ENCODE data around the gene OSBPL3.

Gene OSBPL3

GRCh38 chr7:24871770-24872169 lies 108.2 kb downstream of the OSBPL3 start:
- no peak overlapping the region for H2AFZ ChIP-seq (ENCODE audit: low read depth, low read length, severe bottlenecking)
- H3K4me2 ChIP-seq (ENCODE audit: low read depth, low read length, poor library complexity, severe bottlenecking) = peak overlapping the region; percentile 48
- TF ChIP-seq CTCF (IDR thresholded peaks at IDR 0.05; ENCODE audit: insufficient read depth, low read length, poor library complexity, severe bottlenecking) = no peak
- no peak for TF ChIP-seq EZH2phosphoT487 (conservative IDR thresholded peaks at IDR 0.05; ENCODE audit: low read length)

DNA sequence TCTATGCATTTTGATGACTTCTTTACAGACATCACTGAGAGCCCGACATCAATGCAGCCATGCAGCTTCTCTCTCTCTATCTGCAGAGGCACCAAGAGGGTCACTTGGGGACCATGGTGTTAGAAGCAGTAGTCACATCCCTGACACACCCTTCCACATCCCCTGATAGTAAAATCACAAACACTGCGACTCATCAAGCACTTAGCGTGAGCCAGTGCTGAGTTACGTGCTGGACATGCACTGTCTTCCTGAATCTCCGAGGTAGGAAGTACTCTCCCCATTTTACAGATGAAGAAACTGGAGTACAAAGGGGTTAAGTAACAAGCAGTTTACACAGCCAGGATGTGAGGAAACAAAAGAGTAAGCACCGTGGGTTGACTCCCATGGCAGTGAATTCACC lies 109.2 kb downstream of the OSBPL3 start:
- TF ChIP-seq EZH2phosphoT487 (conservative IDR thresholded peaks at IDR 0.05; ENCODE audit: low read length) = no peak
- no peak for TF ChIP-seq CTCF (IDR thresholded peaks at IDR 0.05; ENCODE audit: insufficient read depth, low read length, poor library complexity, severe bottlenecking)
- Histone ChIP-seq H2AFZ (ENCODE audit: low read depth, low read length, severe bottlenecking) (no peak overlapping the region), H3F3A (ENCODE audit: insufficient read depth) (peaks cover 36% of the 10 kb centered on the region), H3K4me3 (ENCODE audit: insufficient read depth, low read length, poor library complexity, severe bottlenecking) (no peak overlapping the region), H3K79me2 (ENCODE audit: insufficient read depth, low read length) (0 out of 2 replicates have a peak, but pooled peaks cover 17% of the 10 kb centered on the region), H3K4me2 (ENCODE audit: low read depth, low read length, poor library complexity, severe bottlenecking) (no peak overlapping the region), H3K9me3 (ENCODE audit: insufficient read depth, low read length) (no peaks in the 10 kb centered on the region), H3K27ac (ENCODE audit: low read depth, low read length) (no peak overlapping the region), H3K36me3 (ENCODE audit: low read length) (peaks cover 19% of the 10 kb centered on the region), H3K9ac (ENCODE audit: low read length) (no peak overlapping the region), H4K20me1 (ENCODE audit: low read depth, low read length) (no peaks in the 10 kb centered on the region), H3K27me3 (ENCODE audit: low read length) (no peaks in the 10 kb centered on the region), H3K9me2 (replicated peaks; ENCODE audit: insufficient read depth, low read length) (no peaks in the 10 kb centered on the region)

More at GRCh38 chr7:24871770-24872169, 108.2 kb downstream of the OSBPL3 start:
- Histone ChIP-seq H3K9me3 (ENCODE audit: insufficient read depth, low read length) (no peaks in the 10 kb centered on the region), H4K20me1 (ENCODE audit: low read depth, low read length) (no peaks in the 10 kb centered on the region), H3K4me3 (ENCODE audit: insufficient read depth, low read length, poor library complexity, severe bottlenecking) (peak overlapping the region; percentile 8), H3F3A (ENCODE audit: insufficient read depth) (peaks cover 44% of the 10 kb centered on the region), H3K79me2 (ENCODE audit: insufficient read depth, low read length) (peaks cover 27% of the 10 kb centered on the region), H3K27me3 (ENCODE audit: low read length) (no peaks in the 10 kb centered on the region), H3K9ac (ENCODE audit: low read length) (peak overlapping the region; percentile 27), H3K36me3 (ENCODE audit: low read length) (peaks cover 19% of the 10 kb centered on the region), H3K9me2 (replicated peaks; ENCODE audit: insufficient read depth, low read length) (no peaks in the 10 kb centered on the region), H3K27ac (ENCODE audit: low read depth, low read length) (peak overlapping the region; percentile 64)

DNA sequence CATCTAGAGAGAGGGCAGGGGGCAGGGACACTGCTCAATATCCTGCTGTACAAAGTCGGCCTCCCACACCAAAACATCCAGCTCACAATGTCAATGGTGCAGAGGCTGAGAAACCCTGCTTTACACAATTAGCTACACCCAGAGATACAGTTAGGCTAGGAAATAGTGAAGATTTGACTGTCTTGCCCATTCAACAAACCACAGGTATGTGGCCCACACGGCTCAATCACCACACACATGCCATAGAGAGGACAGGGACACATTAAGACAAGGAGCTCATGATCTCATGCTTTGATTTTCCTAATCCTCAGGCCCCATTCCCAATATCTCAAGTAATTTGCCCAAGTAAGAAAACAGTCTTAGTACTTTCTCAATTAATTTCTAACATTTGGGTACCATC lies 110.4 kb downstream of the OSBPL3 start:
- Histone ChIP-seq H3K27ac (ENCODE audit: low read depth, low read length) (no peak overlapping the region), H2AFZ (ENCODE audit: low read depth, low read length, severe bottlenecking) (no peak overlapping the region), H4K20me1 (ENCODE audit: low read depth, low read length) (no peaks in the 10 kb centered on the region), H3K79me2 (ENCODE audit: insufficient read depth, low read length) (0 out of 2 replicates have a peak, but pooled peaks cover 9% of the 10 kb centered on the region), H3F3A (ENCODE audit: insufficient read depth) (peaks cover 28% of the 10 kb centered on the region), H3K4me2 (ENCODE audit: low read depth, low read length, poor library complexity, severe bottlenecking) (no peak overlapping the region), H3K27me3 (ENCODE audit: low read length) (no peaks in the 10 kb centered on the region), H3K9me2 (replicated peaks; ENCODE audit: insufficient read depth, low read length) (no peaks in the 10 kb centered on the region), H3K36me3 (ENCODE audit: low read length) (peaks cover 22% of the 10 kb centered on the region), H3K9ac (ENCODE audit: low read length) (no peak overlapping the region), H3K4me3 (ENCODE audit: insufficient read depth, low read length, poor library complexity, severe bottlenecking) (no peak overlapping the region), H3K9me3 (ENCODE audit: insufficient read depth, low read length) (no peaks in the 10 kb centered on the region)
- TF ChIP-seq EZH2phosphoT487 (conservative IDR thresholded peaks at IDR 0.05; ENCODE audit: low read length) (no peak), CTCF (IDR thresholded peaks at IDR 0.05; ENCODE audit: insufficient read depth, low read length, poor library complexity, severe bottlenecking) (no peak)
